ENCODE data around the gene CHID1.
A peak's percentile ranks its signal among the peaks of the same experiment; 100 is the strongest.

- TF ChIP-seq CTCF (IDR thresholded peaks at IDR 0.05): peak in 1 of 3 experiments; percentile 12
- TF ChIP-seq POLR2A (IDR thresholded peaks at IDR 0.05): no peak
- peak in 1 of 2 donors; percentile 42 for TF ChIP-seq POLR2AphosphoS5 (IDR thresholded peaks at IDR 0.05; ENCODE audit: insufficient read depth in 1 of 2, low read depth in 1 of 2)
These were observed 77.4 kb downstream of the CHID1 start for GRCh38 chr11:833114-833791.
